H7 (cell line): ENCODE results near the gene CRNN. TPM values are rescaled to one million over a fixed set of nuclear protein-coding genes. Genes with fewer than 3 reads are reported as not detected.
A peak's percentile ranks its signal among the peaks of the same experiment; 100 is the strongest.

Source experiments
- DNase-seq: peaks from one replicate; pipeline ENCODE4 v3.0.0; 2012
- H3K27me3 ChIP-seq: 2 replicates; pipeline ENCODE4 v1.6.0; 2011; ENCODE audit warnings: mild to moderate bottlenecking, low read length; ENCODE audit not compliant: control insufficient read depth, insufficient read depth
- H3K36me3 ChIP-seq: replicated peaks from 2 replicates; pipeline ENCODE4 v1.5.1; 2011; ENCODE audit warnings: low read length; ENCODE audit not compliant: control insufficient read depth, insufficient read depth
- H3K4me3 ChIP-seq: 2 replicates; pipeline ENCODE4 v1.5.1; 2011; ENCODE audit warnings: low read depth, mild to moderate bottlenecking, control low read depth, low read length, moderate library complexity; ENCODE audit not compliant: insufficient read depth
- total RNA-seq: library from RNA; depleted of rRNA; stranded (reverse); fragments of >200 nt; shearing (Covaris generic); gene quantifications from 2 replicates; pipeline ENCODE4 v1.2.3, GENCODE V29; 2014; rRNA removed

CRNN gene
- not detected in 2 replicates for total RNA-seq

DNA sequence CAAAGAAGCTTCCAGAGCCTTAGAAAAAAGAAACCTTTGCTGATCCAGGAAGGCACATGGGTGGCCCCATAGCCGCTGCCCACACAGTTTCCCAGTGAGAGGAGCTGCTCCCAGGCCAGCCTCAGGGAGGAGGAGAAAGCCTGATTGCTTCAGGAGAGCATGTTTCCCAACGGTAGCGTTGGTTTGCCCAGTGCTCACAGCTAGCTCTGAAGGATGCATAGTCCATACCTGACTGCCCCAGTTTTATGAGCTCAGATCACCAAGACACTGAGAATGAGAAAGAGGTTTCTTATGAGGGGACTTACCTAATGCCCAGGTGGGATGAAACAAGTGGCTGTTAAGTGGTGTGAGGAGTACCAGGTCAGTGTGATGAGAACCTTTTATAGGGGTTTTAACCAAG is at the start of gene CRNN:
CRNN (minus strand) TSS at position 355 of the 400 bp plus-strand sequence. CDS start 2,030 bp downstream, outside the sequence.
- Histone ChIP-seq H3K27me3 (no peaks in the 10 kb centered on the region), H3K4me3 (no peak within 1 kb of the TSS), H3K36me3 (no peaks in the 10 kb centered on the region)
- no peak for DNase-seq

- no peak for DNase-seq
- Histone ChIP-seq H3K27me3 (no peaks in the 10 kb centered on the region), H3K36me3 (no peaks in the 10 kb centered on the region), H3K4me3 (no peak overlapping the region)
Observed at GRCh38 chr1:152462636-152463035, 48.6 kb upstream of the CRNN start.

DNA sequence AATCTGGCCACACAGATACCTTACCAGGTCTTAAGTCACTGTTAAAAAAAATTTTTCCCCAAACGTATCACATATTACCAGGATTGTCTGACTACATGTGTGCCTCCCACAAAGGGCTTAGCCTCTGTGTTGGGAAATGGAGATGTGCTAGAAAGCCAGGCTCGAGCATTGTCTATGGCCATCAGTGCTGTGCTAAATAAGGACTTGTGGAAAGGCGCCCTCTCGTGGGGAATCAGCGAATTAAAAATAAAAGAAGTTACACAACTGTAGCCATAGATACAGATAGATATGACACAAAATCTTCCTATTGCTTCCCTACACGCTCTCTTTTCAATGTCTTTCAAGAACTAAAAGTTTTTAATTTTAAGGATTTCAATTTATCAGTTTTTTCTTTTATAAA is 47.5 kb upstream of the CRNN start:
- Histone ChIP-seq H3K4me3 (no peak overlapping the region), H3K27me3 (no peaks in the 10 kb centered on the region), H3K36me3 (no peaks in the 10 kb centered on the region)
- DNase-seq: peak; percentile 33

- H3K4me3 ChIP-seq: no peak overlapping the region
- H3K36me3 ChIP-seq: no peaks in the 10 kb centered on the region
- H3K27me3 ChIP-seq: no peaks in the 10 kb centered on the region
- no peak for DNase-seq
Observed at GRCh38 chr1:152460529-152460899, 46.5 kb upstream of the CRNN start.

GRCh38 chr1:152459596-152460528 is 45.8 kb upstream of the CRNN start:
- peak; percentile 61 for DNase-seq

GRCh38 chr1:152458384-152459185 is 44.5 kb upstream of the CRNN start:
- DNase-seq: peak; percentile 52
- Histone ChIP-seq H3K27me3 (no peaks in the 10 kb centered on the region), H3K36me3 (no peaks in the 10 kb centered on the region), H3K4me3 (no peak overlapping the region)

More at GRCh38 chr1:152459596-152460528, 45.8 kb upstream of the CRNN start:
- Histone ChIP-seq H3K4me3 (no peak overlapping the region), H3K27me3 (no peaks in the 10 kb centered on the region), H3K36me3 (no peaks in the 10 kb centered on the region)

DNA sequence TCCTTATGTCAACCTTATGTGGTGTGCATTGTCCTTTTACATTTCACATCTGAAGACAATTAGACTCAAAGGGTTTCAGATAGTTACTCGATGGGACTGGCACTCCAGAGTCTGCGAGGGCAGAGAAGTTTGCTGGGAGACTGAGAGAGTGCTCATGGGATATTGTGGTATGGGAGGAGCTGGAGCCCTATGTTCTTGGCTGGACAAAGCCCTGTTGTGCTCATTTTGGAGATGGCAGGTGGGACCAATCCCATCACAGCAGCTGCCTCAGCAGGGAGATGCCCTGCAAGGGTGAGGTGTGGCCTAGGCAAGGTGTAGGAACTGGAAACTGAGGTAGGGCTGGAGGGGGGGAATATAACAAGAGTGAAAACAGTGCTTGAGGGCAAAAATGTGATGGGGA is 43.5 kb upstream of the CRNN start:
- no peak overlapping the region for H3K4me3 ChIP-seq
- DNase-seq: no peak
- no peaks in the 10 kb centered on the region for H3K27me3 ChIP-seq
- no peaks in the 10 kb centered on the region for H3K36me3 ChIP-seq

GRCh38 chr1:152457071-152457470 is 43.0 kb upstream of the CRNN start:
- H3K36me3 ChIP-seq: no peaks in the 10 kb centered on the region
- H3K27me3 ChIP-seq: no peaks in the 10 kb centered on the region
- no peak for DNase-seq
- no peak overlapping the region for H3K4me3 ChIP-seq

DNA sequence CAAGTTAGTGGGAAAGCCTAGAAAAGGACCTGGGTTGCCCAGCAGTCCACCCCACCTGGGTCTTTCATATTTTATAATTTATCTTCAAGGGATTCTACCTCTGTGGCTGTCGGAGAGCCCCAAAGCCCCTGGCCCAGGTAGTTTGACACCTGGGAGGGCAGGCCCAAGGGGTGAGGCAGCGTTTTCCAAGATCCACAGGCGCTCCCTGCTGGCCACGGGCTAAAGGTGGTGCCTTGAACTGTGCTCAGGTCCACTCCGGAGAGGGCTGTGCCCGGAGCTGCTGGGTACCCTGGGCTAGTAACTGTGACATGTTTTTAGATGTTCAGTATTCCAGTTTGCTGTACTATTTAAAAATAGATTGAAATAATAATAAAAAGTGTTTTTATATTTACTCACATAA is 37.2 kb upstream of the CRNN start:
- H3K27me3 ChIP-seq: no peaks in the 10 kb centered on the region
- DNase-seq: no peak
- no peak overlapping the region for H3K4me3 ChIP-seq

DNA sequence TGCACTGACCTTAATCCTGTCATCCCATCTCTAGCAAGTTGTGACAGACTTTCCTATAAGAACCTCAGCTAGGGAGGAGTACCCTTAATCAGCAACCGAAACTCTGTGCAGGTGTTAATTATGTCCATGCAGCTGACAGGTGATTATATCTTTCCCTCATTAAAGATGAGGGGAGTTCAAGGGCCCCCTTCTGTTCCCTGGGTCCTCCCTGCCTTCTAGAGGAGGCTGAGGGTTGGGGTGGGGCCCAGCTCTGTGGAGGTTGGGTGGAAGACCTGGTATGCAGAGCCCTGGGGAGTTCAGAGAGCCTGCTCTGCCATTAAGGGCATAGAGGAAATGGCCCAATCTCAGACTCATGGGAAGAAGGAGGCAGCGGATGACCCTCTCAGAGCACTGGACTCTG is 35.6 kb upstream of the CRNN start:
- H3K27me3 ChIP-seq: no peaks in the 10 kb centered on the region
- no peaks in the 10 kb centered on the region for H3K36me3 ChIP-seq
- no peak for DNase-seq
- H3K4me3 ChIP-seq: no peak overlapping the region

More for the DNA sequence above, 37.2 kb upstream of the CRNN start:
- no peaks in the 10 kb centered on the region for H3K36me3 ChIP-seq

GRCh38 chr1:152448496-152448895 is 34.4 kb upstream of the CRNN start:
- Histone ChIP-seq H3K36me3 (no peaks in the 10 kb centered on the region), H3K4me3 (no peak overlapping the region), H3K27me3 (no peaks in the 10 kb centered on the region)
- no peak for DNase-seq

DNA sequence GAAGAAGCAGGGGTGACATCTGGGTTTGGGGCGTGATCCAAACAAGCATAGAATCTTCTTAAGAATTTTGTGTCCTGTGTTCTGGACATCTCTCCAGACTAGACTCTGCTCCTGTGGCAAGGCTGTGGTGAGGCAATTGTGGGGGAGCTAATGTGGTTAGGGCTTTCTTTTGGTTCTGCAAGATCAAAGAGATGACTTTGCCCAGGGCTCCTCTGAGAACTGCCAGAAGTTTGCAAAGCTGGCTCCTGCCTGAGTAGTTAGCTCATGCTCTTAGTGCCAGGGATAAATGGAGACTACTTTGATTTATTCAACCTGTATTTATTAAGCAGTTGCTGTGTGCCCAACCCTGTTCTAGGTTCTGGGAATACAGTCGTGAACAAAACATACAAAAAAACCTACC is 34.0 kb upstream of the CRNN start:
- no peak for DNase-seq
- Histone ChIP-seq H3K4me3 (no peak overlapping the region), H3K36me3 (no peaks in the 10 kb centered on the region), H3K27me3 (no peaks in the 10 kb centered on the region)

- no peaks in the 10 kb centered on the region for H3K27me3 ChIP-seq
- no peaks in the 10 kb centered on the region for H3K36me3 ChIP-seq
- DNase-seq: no peak
- no peak overlapping the region for H3K4me3 ChIP-seq
Observed at GRCh38 chr1:152447484-152447883, 33.4 kb upstream of the CRNN start.

- H3K27me3 ChIP-seq: no peaks in the 10 kb centered on the region
- DNase-seq: no peak
- H3K36me3 ChIP-seq: no peaks in the 10 kb centered on the region
- no peak overlapping the region for H3K4me3 ChIP-seq
Observed at GRCh38 chr1:152444045-152444444, 30.0 kb upstream of the CRNN start.

- Histone ChIP-seq H3K4me3 (no peak overlapping the region), H3K27me3 (no peaks in the 10 kb centered on the region), H3K36me3 (no peaks in the 10 kb centered on the region)
- no peak for DNase-seq
Observed at GRCh38 chr1:152442765-152443164, 28.7 kb upstream of the CRNN start.
